Measurements from ENCODE around the gene ITPA.

Gene ITPA

DNA sequence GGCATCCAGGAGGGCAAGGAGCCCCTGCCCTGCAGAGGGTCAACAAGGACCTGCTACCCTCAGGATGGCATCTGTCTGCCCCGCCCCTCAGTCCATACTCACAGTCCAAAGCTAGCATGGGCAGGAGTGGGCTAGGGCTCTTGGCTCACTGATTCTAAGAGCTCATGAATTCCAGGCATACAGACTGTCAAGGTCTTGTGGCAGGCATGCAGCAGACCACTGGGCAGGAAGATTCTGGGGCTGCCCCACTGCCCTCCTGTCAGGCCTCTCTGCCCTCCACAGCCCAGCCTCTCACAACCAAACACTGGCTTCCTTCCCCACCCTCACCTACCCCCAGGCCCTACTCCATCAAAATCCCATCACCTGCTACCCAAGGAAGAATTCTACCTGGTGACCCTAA, 35.3 kb downstream of the ITPA start:
- DNase-seq (ENCODE audit: low spot score), result no peak

DNA sequence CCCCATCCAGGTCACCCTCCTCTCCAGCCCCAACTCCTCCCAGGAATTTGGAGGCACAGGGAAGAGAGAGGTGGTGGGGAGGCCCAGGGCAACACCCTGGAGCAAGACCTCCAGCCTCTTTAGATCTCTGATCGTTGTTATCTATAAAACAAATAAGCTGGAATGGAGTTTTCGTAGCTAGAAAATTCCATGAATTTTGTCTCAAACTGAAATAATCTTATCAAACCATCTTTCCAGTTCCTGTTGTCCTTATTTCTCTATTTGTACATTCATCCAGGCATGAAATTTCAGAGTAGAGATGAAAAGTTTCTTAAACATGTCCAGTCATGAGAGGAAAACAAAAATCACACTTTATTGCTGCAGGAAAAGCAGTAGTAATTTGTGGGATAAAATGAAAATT, 35.9 kb downstream of the ITPA start:
- DNase-seq (ENCODE audit: low spot score), result no peak

DNA sequence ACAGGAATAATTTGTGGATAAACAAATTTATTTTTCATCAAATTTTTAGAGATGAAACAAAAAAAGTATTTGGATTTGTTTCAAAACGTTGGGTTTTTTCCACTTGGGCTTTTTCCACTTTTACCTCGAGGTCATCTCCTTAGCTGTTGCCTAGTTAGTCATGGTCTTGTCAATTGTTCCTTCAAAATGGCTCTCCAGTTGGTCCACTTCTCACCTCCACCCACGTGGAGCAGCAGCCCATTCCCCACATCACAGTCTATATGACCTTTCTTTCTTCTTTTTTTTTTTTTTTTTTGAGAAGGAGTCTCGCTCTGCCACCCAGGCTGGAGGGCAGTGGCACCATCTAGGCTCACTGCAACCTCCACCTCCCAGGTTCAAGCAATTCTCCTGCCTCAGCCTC, 36.4 kb downstream of the ITPA start:
- no peak for DNase-seq (ENCODE audit: low spot score)

DNA sequence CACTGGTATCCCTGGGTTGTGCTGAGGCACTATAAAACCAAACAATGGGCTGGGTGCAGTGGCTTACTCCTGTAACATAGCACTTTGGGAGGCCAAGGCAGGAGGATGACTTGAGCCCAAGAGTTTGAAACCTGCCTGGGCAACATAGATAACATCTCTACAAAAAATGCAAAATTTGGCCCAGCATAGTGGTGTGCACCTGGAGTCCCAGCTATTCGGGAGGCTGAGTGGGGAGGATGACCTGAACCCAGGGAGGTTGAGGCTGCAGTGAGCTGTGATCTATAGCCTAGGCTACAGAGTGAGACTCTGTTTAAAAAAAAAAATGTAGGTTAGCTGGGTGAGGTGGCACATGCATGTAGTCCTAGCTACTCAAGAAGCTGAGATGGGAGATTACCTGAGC, 37.4 kb downstream of the ITPA start:
- no peak for DNase-seq (ENCODE audit: low spot score)

DNA sequence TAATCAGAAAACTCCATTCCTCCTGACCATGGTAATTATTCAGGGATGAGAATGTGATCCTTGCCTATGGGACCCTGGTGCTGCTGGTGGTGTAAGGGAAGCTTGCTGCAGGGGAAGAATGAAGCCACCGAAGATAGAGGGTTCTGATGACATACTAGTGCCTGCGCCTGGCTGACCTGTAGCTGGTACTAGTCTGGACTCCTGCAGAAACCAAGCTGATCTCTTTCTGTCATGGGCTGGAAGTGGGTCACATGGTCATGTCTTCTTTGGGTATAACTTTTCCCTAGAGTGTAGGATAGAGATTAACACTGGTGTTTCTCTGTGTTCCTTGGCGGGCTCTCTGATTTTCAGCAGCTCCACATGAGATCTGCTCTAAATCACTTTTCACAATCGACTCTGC, 38.3 kb downstream of the ITPA start:
- no peak for DNase-seq (ENCODE audit: low spot score)

DNA sequence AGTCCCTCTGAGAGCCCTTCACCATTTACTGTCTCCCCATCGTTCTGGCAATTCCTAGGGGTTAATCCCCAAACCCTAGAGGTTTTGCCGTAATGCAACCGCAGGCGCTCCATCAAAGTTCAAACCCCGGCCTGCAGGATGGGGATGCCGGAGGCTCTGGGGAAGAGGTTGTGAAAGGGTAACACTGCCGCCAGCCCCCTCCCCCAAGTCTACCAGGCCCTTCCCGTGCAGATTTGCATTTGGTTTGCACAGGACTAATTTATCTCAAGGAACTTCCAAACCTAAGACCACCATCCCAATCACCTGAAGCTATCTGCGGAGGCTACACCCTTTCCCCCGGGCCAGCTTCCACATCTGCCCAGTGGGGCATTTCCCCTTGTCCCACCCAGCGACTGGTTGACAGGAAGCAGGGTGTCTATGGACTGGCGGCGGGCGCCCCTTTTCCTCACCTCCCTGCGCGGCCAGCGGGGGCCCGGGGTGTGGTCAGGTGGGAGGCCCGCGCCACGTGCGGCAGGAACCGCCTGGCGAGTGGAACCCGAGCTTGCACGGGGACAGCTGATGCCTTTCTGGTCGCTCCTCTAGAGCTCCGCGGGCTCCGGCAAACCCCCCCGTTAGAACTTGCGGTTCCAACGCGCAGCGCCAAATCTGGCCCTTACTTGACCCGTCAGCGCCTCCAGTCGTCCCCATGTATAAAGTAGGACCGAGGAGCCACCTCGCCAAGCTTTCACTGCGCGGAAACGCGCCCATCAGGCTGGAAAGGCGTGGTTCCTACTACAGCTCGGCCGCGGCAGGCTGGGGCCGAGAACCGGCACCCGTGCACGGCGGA, 39.1 kb downstream of the ITPA start:
- peak; percentile 31 for DNase-seq (ENCODE audit: low spot score)

DNA sequence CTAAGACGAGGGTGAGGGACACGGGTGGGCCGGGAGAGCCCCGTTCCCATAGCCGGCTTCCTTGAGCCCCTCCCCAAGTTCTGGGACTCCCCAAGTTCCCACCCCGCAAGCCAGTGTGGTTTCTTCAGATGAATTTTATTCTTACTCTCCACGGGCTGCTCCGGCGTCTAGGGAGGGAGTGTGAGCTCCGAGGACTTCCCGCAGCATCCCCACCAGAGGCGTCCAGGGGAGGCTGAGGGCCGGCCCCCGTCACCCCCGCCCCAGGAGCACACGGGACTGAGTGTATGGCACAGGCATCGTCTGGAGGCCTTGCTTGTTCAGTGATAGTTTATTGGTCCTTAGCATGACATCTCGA, 39.7 kb downstream of the ITPA start:
- no peak for DNase-seq (ENCODE audit: low spot score)

DNA sequence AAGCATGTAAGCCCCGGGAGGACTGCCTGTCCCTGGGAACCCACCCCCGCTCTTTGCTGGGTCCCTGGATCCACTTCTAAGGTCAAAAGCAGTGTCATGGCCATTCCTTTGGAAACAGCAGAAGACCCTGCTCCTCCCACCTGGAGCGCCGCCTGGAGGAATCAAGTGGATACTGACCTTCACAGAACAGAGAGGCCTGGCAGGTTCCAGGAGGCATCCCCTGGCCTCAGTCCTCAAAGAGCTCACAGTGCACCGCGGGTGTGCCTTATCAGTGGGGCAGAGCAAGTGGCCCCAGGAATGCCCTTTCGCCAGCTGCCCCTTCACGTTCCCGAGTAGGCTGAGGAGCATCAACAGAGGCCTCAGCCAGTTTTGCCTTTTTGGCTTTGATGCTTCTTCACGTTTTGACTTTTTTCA, 40.8 kb downstream of the ITPA start:
- peak; percentile 66 for DNase-seq (ENCODE audit: low spot score)

DNA sequence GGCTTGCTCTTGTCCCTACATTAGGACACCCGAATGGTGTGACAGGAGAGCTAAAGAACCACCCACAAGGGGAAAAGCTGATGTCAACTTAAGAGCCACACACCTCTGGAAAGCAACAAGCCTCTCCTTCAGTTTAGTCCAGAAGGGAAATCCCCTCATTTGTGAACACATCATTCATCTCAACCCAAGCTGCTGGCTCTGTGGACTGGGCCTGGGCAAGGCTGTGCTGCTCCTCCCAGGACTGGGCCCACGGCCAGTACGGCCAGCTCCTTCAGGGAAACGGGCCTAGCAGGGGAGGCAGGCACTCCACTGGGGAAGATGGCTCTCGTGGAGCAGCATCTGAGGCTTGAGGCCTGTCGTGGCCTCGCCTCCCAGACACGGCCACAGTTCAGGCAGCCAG, 42.5 kb downstream of the ITPA start:
- DNase-seq (ENCODE audit: low spot score), result no peak

DNA sequence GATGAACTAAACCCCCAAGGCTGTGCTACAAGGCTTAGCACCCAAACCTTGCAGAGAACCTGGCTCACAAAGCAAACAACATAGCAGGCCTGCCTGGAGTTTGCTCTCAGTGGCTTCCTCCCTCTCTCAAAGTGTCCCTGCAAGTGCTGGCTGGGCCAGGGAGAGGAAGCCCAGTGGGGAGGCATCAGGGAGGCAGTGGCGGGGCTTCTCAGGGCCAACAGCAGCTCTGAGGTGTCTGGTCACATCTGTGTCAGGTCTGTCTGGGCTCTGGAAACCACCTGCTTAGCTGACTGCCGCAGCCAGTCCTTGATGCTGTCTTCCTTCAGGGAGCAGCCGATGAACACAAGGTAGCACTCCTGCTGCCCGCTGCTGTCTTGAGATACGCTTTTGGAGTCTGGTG, 46.4 kb downstream of the ITPA start:
- DNase-seq (ENCODE audit: low spot score), result no peak

DNA sequence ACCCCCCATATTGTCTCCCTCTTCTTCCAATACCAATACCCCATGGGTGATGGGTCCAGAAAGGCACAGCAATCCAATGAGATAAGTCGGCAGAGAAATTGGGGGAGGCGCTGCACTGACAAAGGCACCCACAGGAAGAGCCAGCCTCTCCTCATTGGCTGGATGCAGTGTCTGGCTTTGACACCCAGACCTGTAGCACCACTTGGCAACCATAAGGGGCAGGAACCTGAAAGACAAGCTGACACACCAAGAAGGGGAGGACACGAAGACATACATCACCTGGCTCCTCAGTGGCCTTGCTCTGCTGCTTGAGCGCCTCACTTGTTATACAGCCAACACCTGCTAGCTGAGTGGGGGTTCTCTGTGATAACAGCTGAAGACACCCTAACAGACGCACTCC, 49.1 kb downstream of the ITPA start:
- DNase-seq (ENCODE audit: low spot score), result no peak

DNA sequence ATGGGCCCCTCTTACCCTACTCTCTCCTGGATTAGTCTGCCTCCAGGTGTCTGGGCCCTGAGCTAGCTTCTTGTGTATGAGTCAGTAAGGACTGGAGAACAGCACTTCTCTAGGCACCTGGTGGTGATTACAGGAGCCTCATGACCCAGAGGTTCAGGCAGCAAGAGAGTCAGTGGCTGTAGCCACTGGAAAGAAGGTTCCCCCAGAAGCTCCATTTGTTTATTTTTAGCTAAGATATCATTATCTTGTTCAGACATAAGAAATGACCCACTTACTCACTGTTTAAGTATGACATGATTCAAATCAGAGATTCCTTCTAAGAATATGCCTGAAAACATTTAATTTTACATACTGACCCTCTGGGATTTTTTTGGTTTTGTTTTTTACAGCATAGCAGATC, 53.3 kb downstream of the ITPA start:
- DNase-seq (ENCODE audit: low spot score), result no peak

DNA sequence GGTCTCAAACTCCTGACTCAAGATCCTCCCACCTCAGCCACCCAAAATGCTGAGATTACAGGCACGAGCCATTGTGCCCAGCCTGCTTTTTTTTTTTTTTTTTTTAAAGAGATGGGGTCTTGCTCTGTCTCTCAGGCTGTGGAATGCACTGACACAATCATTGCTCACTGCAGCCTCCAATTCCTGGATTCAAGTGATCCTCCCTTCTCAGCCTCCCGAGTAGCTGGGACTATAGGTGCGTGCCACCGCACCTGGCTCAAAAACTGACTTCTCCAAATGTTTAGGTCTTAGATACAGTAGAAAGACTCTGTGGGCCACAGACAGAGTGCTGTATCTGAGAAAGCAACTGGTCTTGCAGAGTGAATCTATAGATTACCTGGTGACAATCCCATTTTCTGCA, 60.8 kb downstream of the ITPA start:
- no peak for DNase-seq (ENCODE audit: low spot score)

DNA sequence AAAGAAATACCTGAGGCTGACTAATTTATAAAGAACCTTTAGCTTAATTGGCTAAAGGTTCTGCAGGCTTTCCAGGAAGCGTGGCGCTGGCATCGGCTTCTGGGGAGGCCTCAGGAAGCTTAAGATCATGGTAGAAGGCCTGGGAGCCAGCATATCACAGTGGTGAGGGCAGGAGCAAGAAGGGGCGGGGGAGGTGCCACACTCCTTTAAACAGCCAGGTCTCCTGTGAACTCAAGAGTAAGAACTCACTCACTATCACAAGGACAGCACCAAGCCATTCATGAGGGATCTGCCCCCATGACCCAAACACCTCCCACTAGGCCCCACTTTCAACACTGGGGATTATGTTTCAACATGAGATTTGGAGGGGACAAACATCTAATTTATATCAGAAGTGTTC, 64.1 kb downstream of the ITPA start:
- DNase-seq (ENCODE audit: low spot score), result no peak
